NCI-H510A (cell line): Measurements from ENCODE around the gene CKAP5.

Source experiments
- DNase-seq: peaks from one replicate; lab custom pipeline; 2025; lab: John Stamatoyannopoulos, UW

Gene CKAP5

GRCh38 chr11:46766656-46767055 lies 79.4 kb downstream of the CKAP5 start:
- DNase-seq, result no peak

GRCh38 chr11:46762248-46762647 lies 83.8 kb downstream of the CKAP5 start:
- DNase-seq, result no peak

- no peak for DNase-seq
Measured at GRCh38 chr11:46761807-46762206, 84.3 kb downstream of the CKAP5 start.

DNA sequence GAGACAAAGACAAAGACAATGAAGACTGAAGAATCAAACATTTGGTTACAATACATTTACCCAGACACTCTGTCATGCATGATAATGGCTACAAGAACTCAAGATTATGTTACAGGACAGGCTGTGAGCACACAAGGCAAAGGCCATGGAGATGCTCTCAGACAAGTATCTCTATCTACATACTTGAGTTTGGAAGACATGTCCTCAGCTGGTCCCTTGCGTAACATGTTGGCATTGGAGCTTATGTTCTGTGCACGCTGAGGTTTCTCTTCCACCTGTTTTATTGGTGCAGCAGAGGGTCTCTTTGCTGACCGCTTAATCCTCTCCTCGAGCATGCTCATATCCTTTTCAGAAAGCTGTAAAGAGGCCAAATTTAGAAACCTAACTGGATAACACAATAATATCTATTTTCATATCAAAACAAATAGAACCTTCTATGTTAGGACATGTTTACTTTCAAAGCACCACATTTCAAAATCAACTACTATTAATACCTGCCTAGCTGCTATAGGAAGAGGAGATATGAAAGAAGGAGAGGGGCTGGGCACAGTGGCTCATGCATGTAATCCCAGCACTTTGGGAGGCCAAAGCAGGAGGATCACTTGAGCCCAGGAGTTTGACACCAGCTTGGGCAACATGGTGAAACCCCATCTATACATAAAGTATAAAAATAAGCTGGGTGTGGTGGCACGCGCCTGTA lies 85.5 kb downstream of the CKAP5 start:
- no peak for DNase-seq

- no peak for DNase-seq
Measured at GRCh38 chr11:46759196-46759595, 86.9 kb downstream of the CKAP5 start.

DNA sequence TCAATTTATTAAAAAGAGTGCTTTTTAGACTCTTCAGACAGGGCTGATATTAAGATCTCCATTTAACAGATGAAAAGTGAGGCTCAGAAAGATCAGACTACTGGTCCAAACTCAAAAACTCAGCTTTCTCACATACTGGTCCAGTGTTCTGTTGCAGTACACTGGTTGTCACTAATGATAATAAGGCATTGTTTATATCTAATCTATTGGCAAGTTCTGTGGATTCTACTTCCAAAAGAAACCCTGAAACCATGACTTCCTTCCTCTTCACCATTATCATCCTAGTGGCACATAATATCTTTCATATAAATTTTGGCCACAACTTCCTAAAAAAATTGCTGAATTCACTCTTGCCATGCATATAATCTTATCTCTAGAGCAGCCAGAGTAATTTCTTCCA lies 90.1 kb downstream of the CKAP5 start:
- DNase-seq, result no peak

DNA sequence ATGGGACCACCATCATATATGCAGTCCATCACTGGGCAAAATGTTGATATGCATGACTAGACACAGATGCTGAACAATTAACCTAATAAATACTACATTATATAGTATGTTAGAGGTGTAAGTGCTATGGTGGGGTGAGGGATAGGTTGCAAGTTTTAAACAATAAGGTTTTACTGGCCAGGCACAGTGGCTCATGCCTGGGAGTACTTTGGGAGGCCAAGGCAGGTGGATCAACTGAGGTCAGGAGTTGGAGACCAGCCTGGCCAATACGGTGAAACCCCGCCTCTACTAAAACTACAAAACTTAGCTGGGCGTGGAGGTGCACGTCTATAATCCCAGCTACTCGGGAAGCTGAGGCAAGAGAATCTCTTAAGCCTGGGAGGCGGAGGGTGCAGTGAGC lies 98.9 kb downstream of the CKAP5 start:
- no peak for DNase-seq

GRCh38 chr11:46745995-46746394 lies 100.1 kb downstream of the CKAP5 start:
- no peak for DNase-seq

DNA sequence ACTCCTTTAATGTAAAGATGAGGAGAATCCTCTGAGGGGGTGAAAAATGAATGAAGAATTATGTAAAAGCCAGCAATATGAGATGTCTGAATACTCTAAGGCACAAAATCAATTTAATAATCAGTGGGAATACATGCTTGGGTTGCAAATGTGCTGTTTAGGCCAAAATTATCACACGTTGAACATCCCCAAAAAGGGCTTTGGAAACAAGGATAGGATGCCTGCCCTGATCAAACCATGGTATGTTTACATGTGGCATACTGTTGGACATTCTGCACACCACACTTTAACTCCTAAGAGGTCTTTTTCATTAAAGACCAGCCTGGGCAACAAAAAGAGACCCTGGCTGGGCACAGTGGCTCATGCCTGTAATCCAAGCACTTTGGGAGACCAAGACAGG lies 100.8 kb downstream of the CKAP5 start:
- DNase-seq, result no peak

- DNase-seq, result no peak
Measured at GRCh38 chr11:46743693-46744339, 102.3 kb downstream of the CKAP5 start.

- no peak for DNase-seq
Measured at GRCh38 chr11:46743043-46743442, 103.0 kb downstream of the CKAP5 start.

DNA sequence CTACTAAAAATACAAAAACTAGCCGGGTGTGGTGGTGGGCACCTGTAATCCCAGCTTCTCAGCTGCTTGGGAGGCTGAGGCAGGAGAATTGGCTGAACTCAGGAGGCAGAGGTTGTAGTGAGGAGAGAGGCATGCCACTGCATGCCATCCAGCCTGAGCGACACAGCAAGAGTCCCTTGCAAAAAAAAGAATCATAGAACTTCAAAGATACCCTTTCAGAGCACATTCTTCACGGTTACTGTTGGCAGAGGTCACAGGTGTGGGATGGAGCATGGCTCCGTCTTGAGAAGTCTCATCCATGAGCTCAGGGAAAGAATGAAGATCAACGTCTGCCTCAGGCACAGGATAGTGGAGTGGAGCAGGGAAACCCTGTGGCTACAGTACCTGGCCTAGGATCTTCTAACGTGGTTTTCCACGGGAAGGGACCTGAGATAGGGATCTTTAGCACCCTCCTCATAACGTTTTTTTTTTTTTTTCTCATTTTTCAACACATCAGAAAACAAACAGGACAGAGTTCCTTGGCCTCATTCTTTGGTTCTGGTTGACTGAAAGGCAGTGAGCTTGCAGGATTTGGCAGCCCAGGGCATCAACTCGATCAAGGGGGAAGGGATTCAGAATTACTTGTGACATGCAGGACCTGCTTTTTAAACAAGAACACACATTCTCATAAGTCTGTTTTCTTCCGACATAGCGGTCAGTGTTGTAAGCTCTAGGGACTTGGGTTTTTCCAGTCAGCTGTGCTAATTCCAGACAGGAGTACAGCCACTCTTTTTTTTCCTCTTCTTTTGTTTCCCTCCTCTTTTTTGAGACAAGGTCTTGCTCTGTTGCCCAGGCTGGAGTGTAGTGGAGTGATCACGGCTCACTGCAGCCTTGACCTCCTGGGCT lies 104.2 kb downstream of the CKAP5 start:
- DNase-seq, result no peak

GRCh38 chr11:46738887-46739286 lies 107.2 kb downstream of the CKAP5 start:
- DNase-seq, result no peak

- DNase-seq, result no peak
Measured at GRCh38 chr11:46737699-46738098, 108.4 kb downstream of the CKAP5 start.

GRCh38 chr11:46736615-46737014 lies 109.5 kb downstream of the CKAP5 start:
- DNase-seq, result no peak

GRCh38 chr11:46736146-46736545 lies 109.9 kb downstream of the CKAP5 start:
- no peak for DNase-seq

DNA sequence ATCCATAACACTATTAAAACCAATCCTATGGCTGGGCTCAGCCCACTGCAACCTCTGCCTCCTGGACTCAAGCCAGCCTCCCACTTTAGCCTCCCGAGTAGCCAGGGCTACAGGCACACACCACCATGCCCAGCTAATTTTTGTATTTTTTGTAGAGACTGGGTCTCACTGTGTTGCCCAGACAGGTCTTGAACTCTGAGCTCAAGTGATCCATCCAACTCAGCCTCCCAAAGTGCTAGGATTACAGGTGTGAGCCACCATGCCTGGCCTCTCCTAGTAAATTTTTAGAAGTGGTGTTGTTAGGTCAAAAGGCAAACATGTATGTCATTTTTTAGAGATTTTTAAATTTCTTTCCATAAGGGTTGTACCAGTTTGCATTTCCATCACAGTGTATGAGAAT lies 112.8 kb downstream of the CKAP5 start:
- DNase-seq, result no peak

- no peak for DNase-seq
Measured at GRCh38 chr11:46731545-46731944, 114.5 kb downstream of the CKAP5 start.

DNA sequence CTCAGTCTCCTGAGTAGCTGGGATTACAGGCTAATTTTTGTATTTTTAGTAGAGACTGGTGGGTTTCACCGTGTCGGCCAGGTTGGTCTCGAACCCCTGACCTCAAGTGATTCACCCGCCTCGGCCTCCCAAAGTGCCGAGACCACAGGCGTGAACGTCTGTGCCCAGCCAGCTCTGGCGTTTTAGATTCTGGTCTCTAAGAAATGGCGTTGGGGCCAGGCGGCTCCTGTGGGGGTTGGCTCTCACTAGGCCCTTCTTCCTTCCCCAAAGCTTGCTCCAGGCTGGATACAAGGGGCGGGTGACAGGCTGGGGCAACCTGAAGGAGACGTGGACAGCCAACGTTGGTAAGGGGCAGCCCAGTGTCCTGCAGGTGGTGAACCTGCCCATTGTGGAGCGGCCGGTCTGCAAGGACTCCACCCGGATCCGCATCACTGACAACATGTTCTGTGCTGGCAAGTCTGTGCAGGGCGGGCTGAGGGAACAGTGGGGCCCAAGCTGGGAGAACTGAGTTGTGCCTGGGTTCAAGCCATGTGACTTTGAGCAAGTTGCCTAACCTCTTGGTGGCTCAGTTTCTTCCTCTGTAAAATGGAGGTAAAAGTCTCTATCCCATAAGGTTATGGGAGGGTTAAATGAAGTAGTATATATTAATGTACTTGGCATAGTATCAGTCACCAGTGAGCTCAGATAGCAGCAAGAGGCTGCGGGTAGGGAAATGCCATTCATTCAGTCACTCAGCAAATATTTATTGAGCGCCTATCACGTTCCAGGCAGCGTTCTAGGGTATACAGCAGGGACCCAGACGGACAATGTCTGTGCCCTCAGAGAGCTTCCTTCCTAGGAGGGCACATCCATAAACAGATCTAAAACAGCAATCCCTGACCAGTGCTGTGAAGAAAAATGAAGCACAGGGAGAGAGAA lies 116.7 kb downstream of the CKAP5 start:
- no peak for DNase-seq

GRCh38 chr11:46728659-46729040 lies 117.4 kb downstream of the CKAP5 start:
- DNase-seq, result no peak

- DNase-seq, result no peak
Measured at GRCh38 chr11:46727952-46728658, 118.0 kb downstream of the CKAP5 start.
